HEK293 (cell line): Measurements from ENCODE around the gene UBA6.

Experiments
- CTCF ChIP-seq: fragments of 450-650 bp; formaldehyde crosslinking; IDR thresholded peaks from 2 replicates; pipeline ENCODE4 v1.5.1; 2016; ENCODE audit warnings: missing biosample characterization, missing genetic modification characterization
- TSHZ1 ChIP-seq: fragments of 450-650 bp; formaldehyde crosslinking; IDR thresholded peaks from 2 replicates; pipeline ENCODE4 v1.5.1; 2016; ENCODE audit warnings: missing biosample characterization, missing genetic modification characterization, borderline replicate concordance
- ZNF10 ChIP-seq: fragments of 450-650 bp; formaldehyde crosslinking; IDR thresholded peaks from 2 replicates; pipeline ENCODE4 v1.5.1; 2017; ENCODE audit warnings: missing biosample characterization, missing genetic modification characterization
- ZNF133 ChIP-seq: fragments of 450-650 bp; formaldehyde crosslinking; IDR thresholded peaks from 2 replicates; pipeline ENCODE4 v1.5.1; 2016; ENCODE audit warnings: missing biosample characterization, missing genetic modification characterization
- ZNF140 ChIP-seq: fragments of 450-650 bp; formaldehyde crosslinking; IDR thresholded peaks from 2 replicates; pipeline ENCODE4 v1.5.1; 2016; ENCODE audit warnings: missing biosample characterization, missing genetic modification characterization
- ZNF202 ChIP-seq: fragments of 450-650 bp; formaldehyde crosslinking; IDR thresholded peaks from 2 replicates; pipeline ENCODE4 v1.5.1; 2016; ENCODE audit warnings: missing biosample characterization, missing genetic modification characterization, borderline replicate concordance
- ZNF274 ChIP-seq, 2 experiments: fragments of 200-500 bp in 1 of 2; fragments of 450-650 bp in 1 of 2; sonication (Bioruptor generic) in 1 of 2; formaldehyde crosslinking in 1 of 2; IDR thresholded peaks; 2 replicates each; pipeline versions ENCODE4 v1.5.1 to v1.6.1; 2014 to 2016; ENCODE audit warnings: borderline replicate concordance in 1 of 2, inconsistent platforms in 1 of 2, low read length in 1 of 2, missing biosample characterization in 1 of 2, missing genetic modification characterization in 1 of 2
- ZNF449 ChIP-seq: fragments of 450-650 bp; formaldehyde crosslinking; IDR thresholded peaks from 2 replicates; pipeline ENCODE4 v1.5.1; 2017; ENCODE audit warnings: missing biosample characterization, mild to moderate bottlenecking, missing genetic modification characterization, moderate library complexity
- ZNF639 ChIP-seq: fragments of 450-650 bp; formaldehyde crosslinking; IDR thresholded peaks from 2 replicates; pipeline ENCODE4 v1.5.1; 2016; ENCODE audit warnings: missing biosample characterization, missing genetic modification characterization
- ZNF704 ChIP-seq: fragments of 450-650 bp; formaldehyde crosslinking; IDR thresholded peaks from 2 replicates; pipeline ENCODE4 v1.5.1; 2016; ENCODE audit warnings: missing biosample characterization, missing genetic modification characterization
- ZNF76 ChIP-seq: fragments of 450-650 bp; formaldehyde crosslinking; IDR thresholded peaks from 2 replicates; pipeline ENCODE4; 2016; ENCODE audit warnings: low read depth, missing biosample characterization, missing genetic modification characterization, borderline replicate concordance

- TF ChIP-seq CTCF: no peak
- TF ChIP-seq ZNF133: no peak
- TF ChIP-seq ZNF76: no peak
- no peak for TF ChIP-seq ZNF639 (tag by site-specific recombination)
- TF ChIP-seq ZNF140 (tag by site-specific recombination): no peak
- no peak for TF ChIP-seq ZNF10 (tag by site-specific recombination)
- TF ChIP-seq ZNF202 (tag by site-specific recombination): no peak
- TF ChIP-seq ZNF704: no peak
- TF ChIP-seq ZNF274 (IDR thresholded peaks at IDR 0.05; ENCODE audit: low read length): no peak
- TF ChIP-seq ZNF274 (tag by site-specific recombination; IDR thresholded peaks at IDR 0.05; ENCODE audit: borderline replicate concordance): no peak
- TF ChIP-seq TSHZ1: no peak
- no peak for TF ChIP-seq ZNF449
Observed at GRCh38 chr4:67743194-67743593, 42.2 kb upstream of the UBA6 start.
